PFSK-1 (cell line): ENCODE results near the gene TBX2.

ENCODE experiments used
- POLR2AphosphoS5 ChIP-seq: IDR thresholded peaks from 2 replicates; pipeline ENCODE4 v1.6.1; 2012; ENCODE audit warnings: low read depth, mild to moderate bottlenecking, control low read depth, low read length, moderate library complexity
- REST ChIP-seq, 2 experiments: IDR thresholded peaks; 2 replicates each; pipeline versions ENCODE4 v1.6.1 to v1.8.0; 2011 to 2012; ENCODE audit warnings: low read depth in 2 of 2, low read length in 2 of 2, control low read depth in 1 of 2, inconsistent platforms in 1 of 2, mild to moderate bottlenecking in 1 of 2, moderate library complexity in 1 of 2; ENCODE audit not compliant: insufficient read depth in 1 of 2

GRCh38 chr17:61414936-61415251, 15.3 kb downstream of the TBX2 start:
- TF ChIP-seq REST (IDR thresholded peaks at IDR 0.05; ENCODE audit: insufficient read depth in 1 of 2, low read depth in 2 of 2, low read length in 2 of 2) (no peak), POLR2AphosphoS5 (no peak)
